Uterus (tissue), 4 donors: ENCODE data around the gene PCDHAC2. TPM values are rescaled to one million over a fixed set of nuclear protein-coding genes. Genes with fewer than 3 reads are reported as not detected.

Experiments
- DNase-seq, 2 donors: peaks; one replicate each; pipeline ENCODE4 v3.0.0-alpha.2; 2019 to 2020
- H3K27ac ChIP-seq, 2 donors: fragments of 200-600 bp; sonication (generic); 1 replicate in 1 of 2; 2 replicates in 1 of 2; pipeline ENCODE4 v1.5.1; 2016 to 2018
- H3K27me3 ChIP-seq, 2 donors: fragments of 200-600 bp; sonication (generic); one replicate each; pipeline ENCODE4 v1.5.1; 2018 to 2019; ENCODE audit warnings: control low read depth in 1 of 2
- H3K36me3 ChIP-seq, 2 donors: fragments of 200-600 bp; sonication (generic); one replicate each; pipeline ENCODE4 v1.5.1; 2019; ENCODE audit warnings: control low read depth in 1 of 2
- H3K4me1 ChIP-seq, 2 donors: fragments of 200-600 bp; sonication (generic); one replicate each; pipeline ENCODE4 v1.5.1; 2018 to 2019; ENCODE audit warnings: control low read depth in 1 of 2
- H3K4me3 ChIP-seq, 2 donors: fragments of 200-600 bp; sonication (generic); 1 replicate in 1 of 2; 2 replicates in 1 of 2; pipeline ENCODE4 v1.5.1; 2018 to 2019; ENCODE audit warnings: mild to moderate bottlenecking in 1 of 2
- H3K9me3 ChIP-seq, 2 donors: fragments of 200-600 bp; sonication (generic); one replicate each; pipeline ENCODE4 v1.5.1; 2019; ENCODE audit warnings: control low read depth in 1 of 2
- POLR2A ChIP-seq, 2 donors: fragments of 450-650 bp; IDR thresholded peaks; one replicate each; pipeline ENCODE4 v1.6.1; 2016; ENCODE audit warnings: antibody characterized with exemption in 2 of 2, mild to moderate bottlenecking in 1 of 2, moderate library complexity in 1 of 2
- intact Hi-C: fragments of 100-400 bp; cut with DNase I; formaldehyde crosslinking; loops from one replicate; pipeline ENCODE4 v1.15.1; 2023; ENCODE audit warnings: low total_unique reads
- total RNA-seq, 4 donors: library from RNA; depleted of rRNA in 3 of 4; stranded (reverse); fragments of >200 nt in 3 of 4; gene quantifications; one replicate each; pipeline versions ENCODE4 v1.1.0 to v1.2.4, GENCODE V29; 2014 to 2023
- TF ChIP-seq, protein P1 (sequence below), 4 experiments: fragments of 200-600 bp in 2 of 4; fragments of 450-650 bp in 2 of 4; sonication (generic) in 2 of 4; IDR thresholded peaks; one replicate each; pipeline ENCODE4 v1.5.1; 2016 to 2019; ENCODE audit warnings: antibody characterized with exemption in 4 of 4, mild to moderate bottlenecking in 2 of 4, moderate library complexity in 1 of 4
- donor health status: DM: yes; HTN: yes; CAD: no.

PCDHAC2 gene, protein sequence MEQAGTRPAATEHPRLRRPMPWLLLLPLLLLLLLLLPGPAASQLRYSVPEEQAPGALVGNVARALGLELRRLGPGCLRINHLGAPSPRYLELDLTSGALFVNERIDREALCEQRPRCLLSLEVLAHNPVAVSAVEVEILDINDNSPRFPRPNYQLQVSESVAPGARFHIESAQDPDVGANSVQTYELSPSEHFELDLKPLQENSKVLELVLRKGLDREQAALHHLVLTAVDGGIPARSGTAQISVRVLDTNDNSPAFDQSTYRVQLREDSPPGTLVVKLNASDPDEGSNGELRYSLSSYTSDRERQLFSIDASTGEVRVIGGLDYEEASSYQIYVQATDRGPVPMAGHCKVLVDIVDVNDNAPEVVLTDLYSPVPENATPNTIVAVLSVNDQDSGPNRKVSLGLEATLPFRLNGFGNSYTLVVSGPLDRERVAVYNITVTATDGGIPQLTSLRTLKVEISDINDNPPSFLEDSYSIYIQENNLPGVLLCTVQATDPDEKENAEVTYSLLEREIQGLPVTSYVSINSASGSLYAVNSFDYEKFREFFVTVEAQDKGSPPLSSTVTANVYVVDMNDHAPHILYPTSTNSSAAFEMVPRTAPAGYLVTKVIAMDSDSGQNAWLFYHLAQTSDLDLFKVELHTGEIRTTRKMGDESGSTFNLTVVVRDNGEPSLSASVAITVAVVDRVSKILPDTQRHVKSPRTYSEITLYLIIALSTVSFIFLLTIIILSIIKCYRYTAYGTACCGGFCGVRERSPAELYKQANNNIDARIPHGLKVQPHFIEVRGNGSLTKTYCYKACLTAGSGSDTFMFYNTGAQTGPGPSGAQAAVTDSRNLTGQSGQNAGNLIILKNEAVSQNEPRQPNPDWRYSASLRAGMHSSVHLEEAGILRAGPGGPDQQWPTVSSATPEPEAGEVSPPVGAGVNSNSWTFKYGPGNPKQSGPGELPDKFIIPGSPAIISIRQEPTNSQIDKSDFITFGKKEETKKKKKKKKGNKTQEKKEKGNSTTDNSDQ
- total RNA-seq: 1 to 10 TPM in 2 of 4 donors, under 1 TPM in 2; under 0.01 to 7.1 (median 1.1) TPM

DNA sequence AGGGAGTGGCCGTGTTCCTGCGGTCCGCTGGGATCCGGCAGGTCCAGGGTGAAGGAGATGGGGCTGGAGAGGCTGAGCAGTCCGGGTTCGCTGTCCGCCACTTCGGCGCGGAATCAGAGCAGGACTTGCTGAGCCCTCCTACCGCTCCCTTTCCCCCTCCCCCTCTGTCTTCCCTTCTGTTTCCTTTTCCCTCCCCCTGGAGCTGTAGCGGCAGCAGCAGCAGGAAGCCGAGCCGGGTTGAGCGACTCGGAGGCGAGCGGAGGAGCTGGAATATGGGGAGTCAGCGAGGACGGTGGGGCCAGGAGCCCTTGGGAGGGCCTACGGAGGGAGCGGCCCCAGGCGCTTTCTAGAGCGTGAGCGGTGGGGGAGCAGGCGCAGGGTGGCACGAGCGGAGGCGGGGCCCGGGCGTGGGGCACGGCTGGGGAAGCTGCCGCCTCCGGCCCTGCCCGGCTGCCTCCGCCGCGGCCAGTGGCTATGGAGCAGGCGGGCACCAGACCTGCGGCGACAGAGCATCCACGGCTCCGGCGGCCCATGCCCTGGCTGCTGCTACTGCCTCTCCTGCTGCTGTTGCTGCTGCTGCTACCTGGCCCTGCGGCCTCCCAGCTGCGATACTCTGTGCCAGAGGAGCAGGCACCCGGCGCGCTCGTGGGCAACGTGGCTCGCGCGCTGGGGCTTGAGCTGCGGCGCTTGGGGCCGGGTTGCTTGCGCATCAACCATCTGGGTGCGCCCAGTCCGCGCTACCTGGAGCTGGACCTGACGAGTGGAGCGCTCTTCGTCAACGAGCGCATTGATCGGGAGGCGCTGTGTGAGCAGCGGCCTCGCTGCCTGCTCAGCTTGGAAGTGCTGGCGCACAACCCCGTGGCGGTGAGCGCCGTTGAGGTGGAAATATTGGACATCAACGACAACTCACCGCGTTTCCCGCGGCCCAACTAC is at the start of gene PCDHAC2:
PCDHAC2 (plus strand) TSS at position 184 of the 933 bp plus-strand sequence; CDS start at position 475, 291 bp downstream.
- intact Hi-C loops: no loop called here
- H3K9me3 ChIP-seq: no peaks in the 10 kb centered on the region
- TF ChIP-seq POLR2A (IDR thresholded peaks at IDR 0.05): no peak
- TF ChIP-seq, protein P1, sequence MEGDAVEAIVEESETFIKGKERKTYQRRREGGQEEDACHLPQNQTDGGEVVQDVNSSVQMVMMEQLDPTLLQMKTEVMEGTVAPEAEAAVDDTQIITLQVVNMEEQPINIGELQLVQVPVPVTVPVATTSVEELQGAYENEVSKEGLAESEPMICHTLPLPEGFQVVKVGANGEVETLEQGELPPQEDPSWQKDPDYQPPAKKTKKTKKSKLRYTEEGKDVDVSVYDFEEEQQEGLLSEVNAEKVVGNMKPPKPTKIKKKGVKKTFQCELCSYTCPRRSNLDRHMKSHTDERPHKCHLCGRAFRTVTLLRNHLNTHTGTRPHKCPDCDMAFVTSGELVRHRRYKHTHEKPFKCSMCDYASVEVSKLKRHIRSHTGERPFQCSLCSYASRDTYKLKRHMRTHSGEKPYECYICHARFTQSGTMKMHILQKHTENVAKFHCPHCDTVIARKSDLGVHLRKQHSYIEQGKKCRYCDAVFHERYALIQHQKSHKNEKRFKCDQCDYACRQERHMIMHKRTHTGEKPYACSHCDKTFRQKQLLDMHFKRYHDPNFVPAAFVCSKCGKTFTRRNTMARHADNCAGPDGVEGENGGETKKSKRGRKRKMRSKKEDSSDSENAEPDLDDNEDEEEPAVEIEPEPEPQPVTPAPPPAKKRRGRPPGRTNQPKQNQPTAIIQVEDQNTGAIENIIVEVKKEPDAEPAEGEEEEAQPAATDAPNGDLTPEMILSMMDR (IDR thresholded peaks at IDR 0.05): no peak
- H3K4me3 ChIP-seq: peak within 1 kb of the TSS; percentile 40 to 41
- no peaks in the 10 kb centered on the region for H3K36me3 ChIP-seq
- peak; percentile 28 to 32 for DNase-seq
- peak within 1 kb of the TSS; percentile 16 to 51 for H3K27ac ChIP-seq
- H3K27me3 ChIP-seq: no peaks in the 10 kb centered on the region
- no peaks in the 10 kb centered on the region for H3K4me1 ChIP-seq

DNA sequence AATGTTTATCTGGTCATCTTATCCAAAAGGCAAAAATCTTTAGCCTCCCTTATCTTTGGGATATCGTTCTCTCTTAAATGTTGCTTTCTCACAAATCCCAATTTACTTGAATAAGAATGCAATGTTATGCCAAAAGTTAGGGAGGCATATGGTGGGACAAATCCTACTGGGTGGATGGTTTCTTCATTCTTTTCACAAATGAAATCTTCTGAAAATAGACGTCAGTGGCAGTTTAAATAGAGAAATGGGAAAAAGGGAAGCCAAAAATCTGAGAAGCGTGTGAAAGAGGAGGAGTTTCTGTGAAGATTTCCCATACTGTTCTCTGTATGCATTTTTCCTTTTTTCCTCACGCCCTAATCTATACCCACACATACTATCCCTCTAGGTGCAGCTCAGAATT is 42.7 kb upstream of the PCDHAC2 start:
- intact Hi-C loops: no loop called here
- no peak for DNase-seq
- TF ChIP-seq, protein P1 (IDR thresholded peaks at IDR 0.05): no peak
- no peak for TF ChIP-seq POLR2A (IDR thresholded peaks at IDR 0.05)
- Histone ChIP-seq H3K27me3 (no peaks in the 10 kb centered on the region), H3K9me3 (no peaks in the 10 kb centered on the region), H3K4me1 (no peaks in the 10 kb centered on the region), H3K4me3 (no peak overlapping the region), H3K27ac (no peak overlapping the region), H3K36me3 (no peaks in the 10 kb centered on the region)

DNA sequence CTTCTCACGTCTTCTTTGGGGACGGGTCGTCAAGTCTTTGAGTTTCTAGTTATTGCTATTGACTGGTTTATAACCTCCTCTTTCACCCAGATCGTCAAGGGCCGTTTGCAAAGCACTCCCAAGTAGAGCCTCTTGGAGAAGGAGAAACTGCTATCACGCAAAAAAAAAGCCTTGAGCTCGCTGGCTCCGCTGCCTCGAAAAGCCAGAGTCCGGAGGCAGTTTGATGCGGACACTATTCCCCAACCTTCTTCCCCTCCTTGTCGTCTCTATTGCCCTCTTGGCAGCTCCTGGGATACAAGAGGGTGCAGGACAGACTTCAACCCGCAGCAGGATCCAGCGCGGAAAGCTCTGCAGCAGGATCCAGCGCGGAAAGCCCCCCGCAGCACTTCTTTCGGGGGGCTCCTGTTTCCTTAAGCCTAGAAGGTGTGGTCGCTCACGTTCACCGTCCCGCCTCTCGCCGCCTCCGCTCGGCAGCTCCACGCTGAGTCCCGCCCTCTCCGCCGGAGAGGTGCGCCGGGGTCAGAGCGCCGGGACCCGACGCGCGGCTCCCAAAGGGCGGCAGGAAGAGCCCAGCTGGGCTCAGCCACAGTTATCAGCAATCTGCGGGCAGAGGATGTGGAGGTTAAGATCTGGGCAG is 40.4 kb upstream of the PCDHAC2 start, which contains the start of gene PCDHAC1:
PCDHAC1 (plus strand) TSS at position 494 of the 637 bp plus-strand sequence. CDS start 594 bp downstream, outside the sequence.
- peak within 1 kb of the TSS; percentile 31 to 57 for H3K27ac ChIP-seq
- H3K4me1 ChIP-seq: no peaks in the 10 kb centered on the region
- H3K4me3 ChIP-seq: peak within 1 kb of the TSS; percentile 29 to 50
- TF ChIP-seq POLR2A (IDR thresholded peaks at IDR 0.05): no peak
- TF ChIP-seq, protein P1 (IDR thresholded peaks at IDR 0.05): no peak
- DNase-seq: no peak
- no peaks in the 10 kb centered on the region for H3K27me3 ChIP-seq
- H3K36me3 ChIP-seq: no peaks in the 10 kb centered on the region
- no peaks in the 10 kb centered on the region for H3K9me3 ChIP-seq
- intact Hi-C loops: no loop called here

DNA sequence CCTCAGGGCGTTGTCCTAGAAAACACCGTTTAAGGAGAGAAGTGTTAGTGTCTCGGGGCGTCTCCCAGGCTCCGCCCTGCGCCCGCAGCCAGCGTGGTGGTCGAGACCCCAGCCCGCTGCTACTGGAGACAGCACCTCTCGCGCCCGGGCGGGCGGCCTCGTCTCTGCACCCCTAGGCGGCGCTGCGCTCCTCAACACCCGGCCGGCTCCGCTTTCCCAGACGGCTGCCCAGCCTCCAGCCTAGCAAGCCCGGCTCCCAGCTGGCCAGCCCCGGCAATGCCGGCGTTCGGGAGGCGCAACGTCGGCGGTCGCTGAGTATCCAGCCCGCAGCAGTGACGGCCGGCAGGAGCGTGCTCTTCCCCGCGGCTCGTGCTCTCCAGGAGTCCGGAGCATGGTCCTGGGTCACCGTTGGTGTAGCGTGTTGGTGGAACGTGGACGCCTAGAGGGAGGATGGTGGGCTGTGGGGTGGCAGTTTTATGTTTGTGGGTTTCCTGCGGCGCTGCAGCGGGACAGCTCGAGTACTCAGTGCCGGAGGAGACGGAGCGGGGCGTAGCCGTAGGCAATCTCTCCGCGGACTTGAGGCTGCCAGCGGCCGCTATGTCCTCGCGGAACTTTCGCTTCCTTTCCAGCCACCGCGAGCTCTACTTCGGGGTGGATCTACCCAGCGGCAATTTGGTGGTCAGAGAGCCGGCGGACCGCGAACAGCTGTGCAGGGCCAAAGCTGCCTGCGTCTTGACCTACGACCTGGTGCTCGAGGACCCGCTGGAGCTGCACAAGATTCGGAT is 39.6 kb upstream of the PCDHAC2 start:
- Histone ChIP-seq H3K36me3 (no peaks in the 10 kb centered on the region), H3K9me3 (no peaks in the 10 kb centered on the region), H3K4me1 (no peaks in the 10 kb centered on the region), H3K4me3 (peak overlapping the region; percentile 29 to 50), H3K27me3 (no peaks in the 10 kb centered on the region), H3K27ac (peak overlapping the region; percentile 31 to 57)
- DNase-seq: peak; percentile 74
- TF ChIP-seq, protein P1 (IDR thresholded peaks at IDR 0.05): peak; percentile 62 to 82 (median 76)
- TF ChIP-seq POLR2A (IDR thresholded peaks at IDR 0.05): no peak
- intact Hi-C loops: no loop called here
